Muscle of leg (tissue), 11 donors: ENCODE measurements around the gene ARID5B. TPM values are rescaled to one million over a fixed set of nuclear protein-coding genes. Genes with fewer than 3 reads are reported as not detected.

ENCODE experiments used
- DNase-seq: peaks from one replicate; pipeline ENCODE4 v3.0.0; 2013
- H3K27ac ChIP-seq: one replicate; pipeline ENCODE4 v1.5.1; 2013; ENCODE audit warnings: mild to moderate bottlenecking, low read length, control low read depth
- H3K27me3 ChIP-seq: one replicate; pipeline ENCODE4 v1.6.1; 2013; ENCODE audit warnings: low read length; ENCODE audit not compliant: control insufficient read depth, insufficient read depth
- H3K36me3 ChIP-seq: one replicate; pipeline ENCODE4 v1.6.1; 2013; ENCODE audit warnings: low read length; ENCODE audit not compliant: control insufficient read depth, insufficient read depth
- H3K4me1 ChIP-seq: one replicate; pipeline ENCODE4 v1.6.1; 2013; ENCODE audit warnings: low read length; ENCODE audit not compliant: control insufficient read depth, insufficient read depth
- H3K4me3 ChIP-seq: one replicate; pipeline ENCODE4 v1.5.1; 2013; ENCODE audit warnings: low read length, control low read depth
- H3K9me3 ChIP-seq: replicated peaks from 2 replicates; pipeline ENCODE4 v1.6.1; 2013; ENCODE audit warnings: low read depth, low read length; ENCODE audit not compliant: control insufficient read depth
- WGBS: methylation state at CpG from one replicate; pipeline ENCODE4 v1.1.5; 2013; ENCODE audit warnings: missing lambda C conversion rate; ENCODE audit not compliant: insufficient coverage; 5-methylcytosine and 5-hydroxymethylcytosine counted together
- polyA plus RNA-seq, 8 donors: library from polyadenylated mRNA; unstranded; fragments of 120-200 nt; gene quantifications; one replicate each; pipeline versions ENCODE4 v1.2.1 to v1.2.3, GENCODE V29; 2013; ENCODE audit warnings: inconsistent platforms in 1 of 8, low replicate concordance in 1 of 8; ENCODE audit not compliant: insufficient read length in 8 of 8, insufficient read depth in 1 of 8
- total RNA-seq: library from RNA; stranded (reverse); fragments of 120-200 nt; gene quantifications from one replicate; pipeline ENCODE4 v1.2.4, GENCODE V29; 2013

Gene ARID5B
- total and polyA plus RNA-seq, 9 donors: 10.3 to 24.2 (median 15.2) TPM

DNA sequence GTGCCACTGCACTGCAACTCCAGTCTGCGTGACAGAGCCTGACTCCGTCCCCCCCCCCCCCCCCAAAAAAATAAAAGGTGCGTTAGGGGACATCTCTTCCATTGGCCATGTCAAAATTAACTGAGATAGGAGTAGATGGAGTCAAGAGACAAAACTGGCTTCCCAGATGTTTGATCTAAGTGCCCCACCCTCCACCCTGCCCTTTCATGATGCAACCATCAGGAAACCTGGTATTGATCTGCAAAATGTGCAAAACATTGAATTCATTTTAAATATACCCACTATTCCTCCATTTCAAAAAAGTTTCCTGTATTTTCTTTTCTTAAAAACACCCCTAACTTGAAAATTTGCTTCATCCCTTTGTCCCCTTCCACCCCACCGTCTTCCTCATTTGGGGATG lies 17.5 kb downstream of the ARID5B start:
- DNase-seq: no peak
- peaks cover 5% of the 10 kb centered on the region for H3K4me1 ChIP-seq
- peaks cover 6% of the 10 kb centered on the region for H3K36me3 ChIP-seq
- WGBS: no CpG with 5 or more reads among the region's 4 CpGs
- no peak overlapping the region for H3K4me3 ChIP-seq
- no peaks in the 10 kb centered on the region for H3K27me3 ChIP-seq
- peaks cover 2% of the 10 kb centered on the region for H3K9me3 ChIP-seq
- no peak overlapping the region for H3K27ac ChIP-seq

DNA sequence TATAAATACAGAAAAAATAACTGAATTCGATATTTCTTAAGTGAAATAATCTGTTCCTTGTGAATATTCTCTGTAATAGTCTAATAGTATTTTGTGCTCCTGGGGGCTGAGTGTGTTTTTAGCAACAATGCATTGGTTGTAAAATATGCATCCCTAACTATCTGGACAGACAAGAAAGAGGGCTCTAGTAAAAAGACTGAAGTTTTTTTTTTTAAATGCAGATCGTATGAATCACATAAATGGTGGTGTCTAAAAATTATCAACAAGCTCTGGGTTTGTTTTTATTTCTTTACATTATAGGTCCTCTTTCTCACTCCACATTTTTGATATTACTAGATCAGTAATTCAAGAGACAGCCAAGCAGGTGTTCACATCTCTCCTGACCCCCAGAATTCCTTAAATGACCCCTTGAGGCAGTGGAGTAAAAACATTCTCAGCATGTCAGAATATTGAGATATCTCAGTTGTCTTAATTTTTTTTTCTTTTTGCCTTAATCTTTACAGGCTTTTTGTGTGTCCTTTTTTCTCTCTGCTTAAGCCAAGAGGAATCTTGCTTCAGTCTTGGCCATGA lies 18.2 kb downstream of the ARID5B start:
- Histone ChIP-seq H3K4me1 (peaks cover 6% of the 10 kb centered on the region), H3K36me3 (peaks cover 6% of the 10 kb centered on the region), H3K27me3 (no peaks in the 10 kb centered on the region), H3K27ac (no peak overlapping the region), H3K9me3 (peaks cover 2% of the 10 kb centered on the region), H3K4me3 (no peak overlapping the region)
- whole genome bisulfite sequencing: no CpG with 5 or more reads among the region's 2 CpGs
- no peak for DNase-seq

DNA sequence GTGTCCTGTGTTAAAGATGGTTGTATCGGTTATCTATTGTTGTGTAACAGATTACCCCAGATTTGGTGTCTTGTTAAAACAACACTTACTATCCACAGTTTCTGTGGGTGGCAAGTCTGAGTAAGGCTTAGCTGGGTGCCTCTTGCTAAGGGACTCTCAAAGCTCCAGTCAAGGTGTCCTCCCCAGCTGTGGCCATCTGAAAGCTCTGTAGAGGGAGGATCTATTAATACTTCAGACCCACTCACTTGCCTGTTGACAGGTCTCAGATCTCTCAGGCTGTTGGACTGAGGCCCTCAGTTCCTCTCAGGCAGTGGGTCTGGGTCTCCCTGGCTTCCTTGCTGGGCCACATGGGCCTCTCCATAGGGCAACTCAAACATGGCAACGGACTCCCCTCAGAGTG lies 19.6 kb downstream of the ARID5B start:
- H3K9me3 ChIP-seq: peaks cover 2% of the 10 kb centered on the region
- H3K4me1 ChIP-seq: peaks cover 6% of the 10 kb centered on the region
- H3K27me3 ChIP-seq: no peaks in the 10 kb centered on the region
- no peaks in the 10 kb centered on the region for H3K36me3 ChIP-seq
- no CpG with 5 or more reads among the region's 2 CpGs for WGBS
- DNase-seq: no peak
- no peak overlapping the region for H3K27ac ChIP-seq
- no peak overlapping the region for H3K4me3 ChIP-seq

DNA sequence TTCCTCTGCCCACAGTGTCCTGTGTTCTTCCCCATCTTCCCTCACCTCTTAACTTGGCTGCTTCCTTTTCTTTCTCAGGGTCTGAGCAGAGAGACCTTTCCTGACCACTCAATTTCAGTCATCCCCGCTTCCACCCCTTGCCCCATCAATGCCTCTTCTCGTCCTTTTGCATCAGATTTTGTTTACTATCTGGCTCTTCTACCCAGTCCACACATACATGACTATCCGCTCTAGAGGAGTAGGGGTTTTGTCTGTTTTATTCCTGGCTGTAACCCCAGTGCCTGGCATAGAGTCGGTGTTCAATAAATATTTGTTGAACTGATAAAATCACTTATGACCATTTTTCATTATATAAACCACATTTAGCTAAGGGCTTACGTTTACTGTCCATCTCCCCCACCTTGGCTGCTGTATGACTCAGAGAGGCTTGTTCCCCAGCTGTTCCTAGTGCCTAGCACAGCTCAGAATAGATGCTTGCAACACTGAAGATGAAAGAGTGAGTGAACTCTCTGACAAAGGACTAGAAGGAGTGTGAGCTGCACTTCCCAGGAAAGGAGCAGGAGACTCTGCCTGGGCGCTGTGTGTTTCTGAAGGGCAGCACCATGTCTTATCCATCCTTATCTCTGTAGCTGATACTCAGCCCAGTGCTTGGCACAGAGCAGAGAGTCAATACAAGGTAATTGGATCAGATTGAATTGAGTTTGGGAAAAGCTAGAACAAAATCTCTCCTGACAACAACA lies 21.9 kb downstream of the ARID5B start:
- Histone ChIP-seq H3K27ac (no peak overlapping the region), H3K9me3 (no peaks in the 10 kb centered on the region), H3K4me1 (peaks cover 6% of the 10 kb centered on the region), H3K27me3 (no peaks in the 10 kb centered on the region), H3K36me3 (no peaks in the 10 kb centered on the region), H3K4me3 (no peak overlapping the region)
- no peak for DNase-seq
- WGBS: 83% methylated on average over 1 of the region's 6 CpGs

DNA sequence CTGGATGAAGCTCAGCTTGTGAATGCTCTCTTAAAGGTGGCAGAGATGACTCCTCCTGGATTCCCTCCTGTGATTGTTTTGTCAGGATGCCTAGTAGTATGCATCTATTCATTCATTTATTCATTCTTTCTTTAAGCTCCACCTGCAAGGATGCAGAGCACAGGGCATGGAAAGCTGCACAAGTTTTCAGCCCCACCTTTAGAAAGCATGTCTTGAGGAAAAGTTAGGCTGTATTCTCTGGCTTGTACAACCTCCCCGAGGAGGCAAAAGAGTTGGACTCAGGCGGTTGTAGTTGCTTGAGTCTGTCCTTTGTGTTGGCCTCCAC lies 22.4 kb downstream of the ARID5B start:
- Histone ChIP-seq H3K27ac (no peak overlapping the region), H3K4me3 (no peak overlapping the region), H3K36me3 (no peaks in the 10 kb centered on the region), H3K27me3 (no peaks in the 10 kb centered on the region), H3K9me3 (no peaks in the 10 kb centered on the region), H3K4me1 (peaks cover 6% of the 10 kb centered on the region)
- 31% methylated on average over 2 of the region's 2 CpGs for WGBS
- no peak for DNase-seq

DNA sequence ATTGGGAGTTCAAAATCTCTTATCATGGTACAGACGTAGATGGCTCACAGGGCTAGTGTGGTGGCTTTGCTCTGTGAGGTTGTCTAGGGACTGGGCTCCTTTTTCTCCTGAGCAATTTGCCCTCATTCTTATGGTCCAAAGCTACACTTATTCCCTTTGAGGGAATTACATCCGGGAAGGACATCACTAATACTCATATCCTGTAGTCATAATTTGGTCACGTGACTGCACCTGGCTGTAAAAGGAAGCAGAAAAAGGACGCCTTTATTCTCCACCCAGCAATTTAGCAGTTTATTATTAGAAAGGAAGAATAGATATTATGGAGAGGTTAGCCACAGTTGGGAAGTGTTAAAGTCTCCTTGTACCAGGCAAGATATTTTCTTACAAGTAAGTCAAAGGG lies 28.1 kb downstream of the ARID5B start:
- whole genome bisulfite sequencing: no CpG with 5 or more reads among the region's 4 CpGs
- H3K4me3 ChIP-seq: no peak overlapping the region

DNA sequence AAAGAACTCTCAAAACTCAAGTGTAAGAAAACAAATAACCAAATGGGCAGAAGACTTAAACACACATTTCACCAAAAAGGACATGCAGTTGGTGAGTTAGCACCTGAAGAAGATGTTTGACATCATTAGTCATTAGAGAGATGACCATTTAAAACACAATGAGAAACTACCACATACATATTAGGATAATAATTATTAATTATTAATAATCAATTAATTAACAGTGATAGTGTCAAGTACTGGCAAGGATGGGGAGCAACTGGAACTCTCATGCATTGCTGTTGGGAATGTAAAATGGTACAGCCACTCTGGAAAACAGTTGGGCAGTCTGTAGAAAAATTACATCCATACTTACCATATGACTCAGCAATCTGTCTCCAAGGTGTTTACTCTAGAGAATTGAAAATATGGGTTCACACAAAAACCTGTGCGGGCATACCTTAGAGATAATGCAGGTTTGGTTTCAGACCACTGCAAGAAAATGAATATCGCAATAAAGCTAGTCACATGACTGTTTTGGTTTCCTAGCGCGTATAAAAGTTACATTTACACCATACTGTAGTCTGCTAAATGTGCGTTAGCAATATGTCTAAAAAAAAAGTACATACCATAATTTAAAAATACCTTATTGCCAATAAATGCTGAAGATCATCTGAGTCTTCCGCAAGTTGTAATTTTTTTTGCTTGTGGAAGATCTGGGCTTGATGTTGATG lies 30.3 kb downstream of the ARID5B start:
- no peak overlapping the region for H3K4me3 ChIP-seq
- 88% methylated on average over 1 of the region's 6 CpGs for WGBS

More for the DNA sequence above, 28.1 kb downstream of the ARID5B start:
- H3K27ac ChIP-seq: no peak overlapping the region
- H3K27me3 ChIP-seq: no peaks in the 10 kb centered on the region
- peaks cover 2% of the 10 kb centered on the region for H3K36me3 ChIP-seq
- no peaks in the 10 kb centered on the region for H3K9me3 ChIP-seq
- DNase-seq: no peak
- no peaks in the 10 kb centered on the region for H3K4me1 ChIP-seq

DNA sequence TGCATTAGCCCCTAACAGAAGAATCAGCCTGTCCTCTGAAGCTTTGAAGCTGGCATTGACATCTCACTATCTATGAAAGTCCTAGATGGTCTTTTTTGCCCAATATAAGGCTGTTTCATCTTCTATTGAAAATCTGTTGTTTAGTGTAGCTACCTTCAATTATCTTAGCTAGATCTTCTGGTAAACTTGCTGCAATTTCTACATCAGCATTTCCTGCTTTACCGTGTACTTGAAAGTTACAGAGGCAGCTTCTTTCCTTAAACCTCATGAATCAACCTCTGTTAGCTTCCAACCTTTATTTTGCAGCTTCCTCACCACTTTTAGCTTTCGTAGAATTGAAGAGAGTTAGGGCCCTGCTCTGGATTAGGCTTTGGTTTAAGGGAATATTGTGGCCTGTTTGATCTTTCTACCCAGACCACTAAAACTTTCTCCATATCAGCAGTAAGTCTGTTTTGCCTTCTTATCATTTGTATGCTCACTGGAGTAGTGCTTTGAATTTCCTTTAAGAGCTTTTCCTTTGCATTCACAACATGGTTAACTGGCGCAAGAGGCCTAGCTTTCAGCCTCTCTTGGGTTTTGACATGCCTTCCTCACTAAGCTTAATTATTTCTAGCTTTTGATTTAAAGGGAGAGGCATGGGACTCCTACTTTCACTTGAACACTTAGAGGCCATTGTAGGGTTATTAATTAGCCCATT lies 32.5 kb downstream of the ARID5B start:
- peaks cover 2% of the 10 kb centered on the region for H3K36me3 ChIP-seq
- H3K4me1 ChIP-seq: peaks cover 4% of the 10 kb centered on the region
- no CpG with 5 or more reads among the region's 3 CpGs for WGBS
- no peak overlapping the region for H3K4me3 ChIP-seq
- no peak for DNase-seq
- no peaks in the 10 kb centered on the region for H3K9me3 ChIP-seq
- no peaks in the 10 kb centered on the region for H3K27me3 ChIP-seq
- H3K27ac ChIP-seq: no peak overlapping the region

More for the DNA sequence above, 30.3 kb downstream of the ARID5B start:
- Histone ChIP-seq H3K27ac (no peak overlapping the region), H3K4me1 (no peaks in the 10 kb centered on the region), H3K9me3 (no peaks in the 10 kb centered on the region), H3K36me3 (peaks cover 2% of the 10 kb centered on the region), H3K27me3 (no peaks in the 10 kb centered on the region)
- DNase-seq: no peak

DNA sequence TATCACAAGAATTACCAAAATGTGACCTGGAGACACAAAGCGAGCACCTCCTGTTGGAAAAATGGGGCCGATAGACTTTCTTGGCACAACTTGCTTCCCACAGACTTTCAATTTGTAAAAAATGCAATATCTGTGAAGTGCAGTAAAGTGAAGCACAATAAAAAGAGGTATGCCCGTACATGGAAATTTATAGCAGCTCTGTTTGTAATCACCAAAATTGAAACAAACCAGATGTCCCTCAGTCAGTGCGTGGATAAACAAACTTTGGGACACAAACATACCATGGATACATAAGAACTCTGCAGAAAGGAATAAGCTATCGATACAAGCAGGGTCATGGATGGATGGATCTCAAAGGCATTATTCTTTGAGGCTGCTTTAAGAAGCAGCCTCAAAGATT lies 33.6 kb downstream of the ARID5B start:
- H3K4me3 ChIP-seq: no peak overlapping the region
- WGBS: 20% methylated on average over 1 of the region's 5 CpGs
- H3K4me1 ChIP-seq: peaks cover 5% of the 10 kb centered on the region
- no peaks in the 10 kb centered on the region for H3K27me3 ChIP-seq
- no peak overlapping the region for H3K27ac ChIP-seq
- DNase-seq: peak; percentile 68
- H3K9me3 ChIP-seq: no peaks in the 10 kb centered on the region
- H3K36me3 ChIP-seq: peaks cover 4% of the 10 kb centered on the region

DNA sequence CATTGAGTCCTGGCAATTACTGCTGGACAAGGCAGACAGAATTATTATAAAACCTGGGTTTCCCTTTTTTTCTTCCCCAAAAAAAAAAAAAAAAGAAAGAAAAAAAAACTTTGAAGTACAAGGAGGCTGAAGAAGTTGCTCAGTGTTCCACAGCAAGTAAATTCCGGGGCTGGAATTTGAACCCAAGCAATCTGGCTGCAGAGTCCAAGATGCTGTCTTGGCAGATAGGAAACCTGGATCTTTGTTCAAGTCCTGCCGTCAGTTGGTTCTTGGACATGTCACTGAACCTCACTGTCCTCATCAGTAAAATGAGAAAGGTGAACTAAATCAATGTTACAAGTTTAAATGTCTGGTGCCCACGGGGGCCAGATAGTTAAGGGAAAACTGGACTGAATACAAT lies 35.3 kb downstream of the ARID5B start:
- Histone ChIP-seq H3K4me1 (peaks cover 6% of the 10 kb centered on the region), H3K27ac (peak overlapping the region; percentile 69), H3K27me3 (no peaks in the 10 kb centered on the region), H3K36me3 (peaks cover 8% of the 10 kb centered on the region), H3K4me3 (no peak overlapping the region), H3K9me3 (no peaks in the 10 kb centered on the region)
- 67% methylated on average over 3 of the region's 3 CpGs for WGBS
- no peak for DNase-seq
